ENCODE measurements around the gene SLC35E2B.

The SLC35E2B gene

DNA sequence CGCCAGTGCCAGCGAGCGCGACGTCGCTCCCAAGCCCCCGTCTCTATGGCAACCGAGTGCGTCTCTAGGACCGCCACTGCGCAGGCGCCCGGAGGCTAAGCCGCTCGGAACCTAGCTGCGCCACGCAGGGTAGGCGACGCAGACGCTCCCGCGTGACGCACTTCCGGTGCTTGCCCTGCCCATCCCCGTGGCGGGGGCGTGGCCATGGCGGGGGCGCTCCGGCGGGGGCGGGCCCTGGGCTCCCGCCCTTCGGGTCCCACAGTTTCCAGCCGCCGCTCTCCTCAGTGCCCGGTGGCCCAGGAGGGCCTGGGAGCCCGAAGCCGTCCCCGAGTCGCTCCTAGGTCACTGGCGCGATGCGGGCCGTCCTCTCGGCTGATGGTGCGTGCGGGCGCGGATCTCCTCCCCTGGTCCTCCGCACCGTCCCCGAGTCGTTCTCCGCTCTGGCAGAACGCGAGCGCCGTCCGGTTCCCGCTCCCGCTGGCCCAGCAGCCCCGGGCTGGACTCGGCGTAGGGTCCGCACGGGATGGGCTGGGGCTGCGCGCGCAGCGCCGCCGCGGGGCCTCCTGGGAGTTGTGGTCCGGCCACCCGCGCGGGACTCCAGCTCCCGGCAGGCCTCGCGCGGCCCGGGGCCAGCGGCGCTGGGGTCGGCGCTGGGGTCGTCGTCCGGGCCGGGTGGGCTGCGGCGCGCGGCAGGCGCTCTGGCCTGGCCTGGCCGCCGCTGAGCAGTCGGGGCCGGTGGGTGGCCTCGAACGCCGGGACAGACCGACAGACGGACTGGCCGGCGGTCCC is 77.1 kb downstream of the SLC35E2B start, which contains the start of gene MIB2:
Gene MIB2 (plus strand): TSS at position 245 of the 789 bp plus-strand sequence. CDS start 7,953 bp downstream, outside the sequence.
- Histone ChIP-seq H3K27ac (ENCODE audit: low read depth, low read length) (peak within 1 kb of the TSS; percentile 100), H3K36me3 (ENCODE audit: insufficient read depth, low read length) (no peaks in the 10 kb centered on the region), H3K4me3 (ENCODE audit: low read depth, low read length) (peak within 1 kb of the TSS; percentile 95), H3K27me3 (ENCODE audit: insufficient read depth, low read length) (no peaks in the 10 kb centered on the region), H3K4me1 (ENCODE audit: control insufficient read depth, insufficient read depth, low read length, unreplicated experiment) (peaks cover 11% of the 10 kb centered on the region), H3K79me2 (ENCODE audit: control insufficient read depth, insufficient read depth, low read length, unreplicated experiment) (peaks cover 16% of the 10 kb centered on the region), H2AFZ (ENCODE audit: low read length, unreplicated experiment) (peak within 1 kb of the TSS; percentile 95)

DNA sequence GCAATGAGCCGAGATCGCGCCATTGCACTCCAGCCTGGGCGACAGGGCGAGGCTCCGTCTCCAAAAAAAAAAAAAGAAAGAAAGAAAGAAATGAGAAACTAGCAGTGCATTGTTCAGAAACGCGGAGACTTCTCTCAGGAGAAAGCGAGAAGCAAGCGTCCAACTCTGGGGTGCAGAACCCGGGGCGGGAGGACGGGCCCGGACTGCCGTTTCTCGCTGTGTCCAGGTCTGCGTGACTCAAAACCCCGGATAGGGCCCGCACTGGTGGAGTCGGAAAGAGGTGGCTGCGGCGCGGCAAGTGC is 77.7 kb downstream of the SLC35E2B start:
- Histone ChIP-seq H2AFZ (ENCODE audit: low read length, unreplicated experiment) (peak overlapping the region; percentile 17), H3K4me1 (ENCODE audit: control insufficient read depth, insufficient read depth, low read length, unreplicated experiment) (peaks cover 11% of the 10 kb centered on the region), H3K4me3 (ENCODE audit: low read depth, low read length) (peak overlapping the region; percentile 95), H3K27ac (ENCODE audit: low read depth, low read length) (peak overlapping the region; percentile 100), H3K79me2 (ENCODE audit: control insufficient read depth, insufficient read depth, low read length, unreplicated experiment) (peaks cover 16% of the 10 kb centered on the region), H3K27me3 (ENCODE audit: insufficient read depth, low read length) (no peaks in the 10 kb centered on the region), H3K36me3 (ENCODE audit: insufficient read depth, low read length) (no peaks in the 10 kb centered on the region)

DNA sequence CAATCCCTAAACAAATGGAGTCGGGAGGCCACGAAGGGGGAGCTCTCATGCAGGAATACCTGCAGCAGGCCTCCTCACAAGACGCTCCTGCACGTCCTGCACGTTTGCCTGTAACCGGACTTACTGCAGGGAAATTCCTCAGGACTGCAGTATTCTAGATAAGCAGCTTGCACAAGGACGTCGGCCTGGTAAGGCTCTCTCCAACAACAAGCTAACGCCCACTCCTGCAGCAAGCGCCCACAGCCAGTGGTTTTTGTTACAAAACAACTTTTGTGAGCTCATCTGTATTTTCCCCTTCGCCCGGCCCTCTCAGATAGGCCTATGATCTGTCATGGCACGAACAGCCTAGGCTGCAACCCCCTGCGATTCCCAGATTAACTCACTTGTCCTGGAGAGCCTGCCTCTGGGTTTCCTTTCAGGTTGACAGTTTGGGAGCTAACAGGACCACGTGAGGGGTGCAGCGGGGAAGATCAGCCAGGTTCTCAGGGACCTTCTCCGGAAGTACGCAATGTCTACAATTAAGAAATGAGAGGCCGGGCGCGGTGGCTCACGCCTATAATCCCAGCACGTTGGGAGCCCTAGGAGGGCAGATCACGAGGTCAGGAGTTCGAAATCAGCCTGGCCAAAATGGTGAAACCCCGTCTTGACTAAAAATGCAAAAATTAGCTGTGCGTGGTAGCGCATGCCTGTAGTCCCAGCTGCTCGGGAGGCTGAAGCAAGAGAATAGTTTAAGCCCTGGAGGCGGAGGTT is 78.2 kb downstream of the SLC35E2B start:
- H3K4me3 ChIP-seq (ENCODE audit: low read depth, low read length) = peak overlapping the region; percentile 95
- peaks cover 16% of the 10 kb centered on the region for H3K79me2 ChIP-seq (ENCODE audit: control insufficient read depth, insufficient read depth, low read length, unreplicated experiment)
- peak overlapping the region; percentile 17 for H2AFZ ChIP-seq (ENCODE audit: low read length, unreplicated experiment)
- H3K27ac ChIP-seq (ENCODE audit: low read depth, low read length) = peak overlapping the region; percentile 100
- H3K4me1 ChIP-seq (ENCODE audit: control insufficient read depth, insufficient read depth, low read length, unreplicated experiment) = peaks cover 11% of the 10 kb centered on the region
- H3K36me3 ChIP-seq (ENCODE audit: insufficient read depth, low read length) = no peaks in the 10 kb centered on the region
- no peaks in the 10 kb centered on the region for H3K27me3 ChIP-seq (ENCODE audit: insufficient read depth, low read length)

DNA sequence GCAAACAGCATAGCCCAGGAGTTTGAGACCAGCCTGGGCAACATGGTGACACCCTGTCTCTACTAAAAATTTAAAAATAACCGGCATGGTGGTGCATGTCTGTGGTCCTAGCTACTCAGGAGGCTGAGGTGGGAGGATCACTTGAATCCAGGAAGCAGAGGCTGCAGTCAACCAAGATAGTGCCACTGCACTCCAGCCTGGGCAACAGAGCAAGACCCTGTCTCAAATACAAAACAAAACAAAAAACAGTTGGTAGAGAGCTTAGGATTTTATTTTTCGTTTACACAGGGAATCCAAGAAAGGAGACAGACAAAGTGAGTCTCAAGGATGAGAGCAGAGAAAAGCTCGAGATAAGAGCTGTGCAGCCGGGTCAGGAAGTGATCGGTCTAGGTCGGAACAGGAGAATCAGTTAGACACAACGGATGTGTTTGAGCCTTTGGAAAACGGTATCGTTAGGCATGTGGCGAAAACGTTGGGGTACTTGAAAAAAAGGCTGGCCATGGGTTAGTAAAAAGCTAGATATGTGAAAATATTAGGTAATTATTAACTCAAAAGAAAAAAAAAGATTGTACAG is 79.0 kb downstream of the SLC35E2B start:
- H3K4me3 ChIP-seq (ENCODE audit: low read depth, low read length) = peak overlapping the region; percentile 95
- H3K4me1 ChIP-seq (ENCODE audit: control insufficient read depth, insufficient read depth, low read length, unreplicated experiment) = peaks cover 11% of the 10 kb centered on the region
- peak overlapping the region; percentile 100; the same call in 1 of the 2 replicates for H3K27ac ChIP-seq (ENCODE audit: low read depth, low read length)
- no peaks in the 10 kb centered on the region for H3K27me3 ChIP-seq (ENCODE audit: insufficient read depth, low read length)
- no peaks in the 10 kb centered on the region for H3K36me3 ChIP-seq (ENCODE audit: insufficient read depth, low read length)
- H2AFZ ChIP-seq (ENCODE audit: low read length, unreplicated experiment) = no peak overlapping the region
- H3K79me2 ChIP-seq (ENCODE audit: control insufficient read depth, insufficient read depth, low read length, unreplicated experiment) = peaks cover 16% of the 10 kb centered on the region

DNA sequence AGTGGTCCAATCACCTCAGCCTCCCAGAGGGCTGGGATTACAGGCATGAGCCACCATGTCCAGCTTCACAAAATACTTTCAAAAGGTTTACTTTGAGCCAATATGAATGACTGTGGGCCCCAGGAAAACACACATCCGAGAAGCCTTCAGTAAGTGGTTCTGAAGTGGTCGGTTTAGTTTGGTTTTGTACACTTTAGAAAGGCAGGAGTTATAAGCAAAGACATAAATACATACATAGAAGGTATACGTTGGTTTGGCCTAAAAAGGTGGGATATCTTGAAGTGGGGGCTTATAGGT is 80.5 kb downstream of the SLC35E2B start:
- H3K27me3 ChIP-seq (ENCODE audit: insufficient read depth, low read length) = no peaks in the 10 kb centered on the region
- H3K36me3 ChIP-seq (ENCODE audit: insufficient read depth, low read length) = no peaks in the 10 kb centered on the region
- H3K4me3 ChIP-seq (ENCODE audit: low read depth, low read length) = no peak overlapping the region
- no peak overlapping the region for H2AFZ ChIP-seq (ENCODE audit: low read length, unreplicated experiment)
- H3K4me1 ChIP-seq (ENCODE audit: control insufficient read depth, insufficient read depth, low read length, unreplicated experiment) = peaks cover 8% of the 10 kb centered on the region
- H3K27ac ChIP-seq (ENCODE audit: low read depth, low read length) = no peak overlapping the region
- peaks cover 16% of the 10 kb centered on the region for H3K79me2 ChIP-seq (ENCODE audit: control insufficient read depth, insufficient read depth, low read length, unreplicated experiment)

DNA sequence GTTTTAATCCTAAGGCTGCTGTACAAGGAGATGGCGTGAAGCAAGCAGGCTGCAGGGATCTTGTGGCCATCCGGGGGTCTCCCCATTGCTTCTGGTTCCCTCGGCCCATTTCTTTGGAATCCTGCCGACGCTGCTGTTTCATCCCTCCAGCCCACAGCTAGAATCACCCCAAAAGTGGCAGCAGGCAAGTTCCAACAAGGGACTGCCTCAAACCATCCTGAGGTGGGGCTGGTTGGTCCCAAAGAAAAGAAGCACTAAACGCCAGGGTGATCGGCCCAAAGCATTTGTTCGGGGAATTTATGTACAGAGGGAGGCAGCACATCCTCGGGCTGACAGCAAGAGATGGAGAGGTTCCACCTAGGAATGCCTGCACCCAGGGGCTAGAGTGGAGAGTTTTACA is 81.8 kb downstream of the SLC35E2B start:
- H3K27ac ChIP-seq (ENCODE audit: low read depth, low read length) = no peak overlapping the region
- H3K36me3 ChIP-seq (ENCODE audit: insufficient read depth, low read length) = no peaks in the 10 kb centered on the region
- H3K4me1 ChIP-seq (ENCODE audit: control insufficient read depth, insufficient read depth, low read length, unreplicated experiment) = peaks cover 5% of the 10 kb centered on the region
- no peak overlapping the region for H3K4me3 ChIP-seq (ENCODE audit: low read depth, low read length)
- H3K79me2 ChIP-seq (ENCODE audit: control insufficient read depth, insufficient read depth, low read length, unreplicated experiment) = peaks cover 10% of the 10 kb centered on the region
- H3K27me3 ChIP-seq (ENCODE audit: insufficient read depth, low read length) = no peaks in the 10 kb centered on the region
- no peak overlapping the region for H2AFZ ChIP-seq (ENCODE audit: low read length, unreplicated experiment)

DNA sequence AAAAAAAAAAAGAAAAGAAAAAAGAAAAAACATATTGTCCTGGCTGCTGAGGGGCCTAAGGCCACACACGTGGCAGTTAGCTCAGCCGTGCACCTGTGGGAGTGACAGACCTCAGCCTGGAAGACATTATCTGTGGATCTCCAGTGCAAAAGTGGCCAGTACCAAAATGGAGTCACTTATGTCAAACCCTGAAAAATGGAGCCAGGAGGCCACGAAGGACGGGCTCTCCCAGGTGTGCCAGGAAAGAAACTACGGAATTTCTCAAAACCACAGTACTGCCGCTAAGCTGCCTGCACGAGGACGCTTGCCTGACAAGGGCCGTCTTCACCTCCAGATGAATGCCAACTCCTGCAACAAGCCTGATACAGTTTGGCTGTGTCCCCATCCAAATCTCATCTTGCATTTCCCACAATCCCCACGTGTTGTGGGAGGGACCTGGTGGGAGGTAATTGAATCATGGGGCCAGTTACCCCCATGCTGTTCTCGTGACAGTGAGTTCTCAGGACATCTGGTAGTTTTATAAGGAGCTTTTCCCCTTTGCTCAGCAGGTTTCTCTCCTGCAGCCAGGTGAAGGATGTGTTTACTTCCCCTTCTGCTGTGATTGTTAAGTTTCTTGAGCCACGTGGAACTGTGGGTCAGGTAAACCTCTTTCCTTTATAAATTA is 82.6 kb downstream of the SLC35E2B start:
- peaks cover 5% of the 10 kb centered on the region for H3K4me1 ChIP-seq (ENCODE audit: control insufficient read depth, insufficient read depth, low read length, unreplicated experiment)
- H2AFZ ChIP-seq (ENCODE audit: low read length, unreplicated experiment) = no peak overlapping the region
- no peak overlapping the region for H3K27ac ChIP-seq (ENCODE audit: low read depth, low read length)
- peaks cover 10% of the 10 kb centered on the region for H3K79me2 ChIP-seq (ENCODE audit: control insufficient read depth, insufficient read depth, low read length, unreplicated experiment)
- H3K27me3 ChIP-seq (ENCODE audit: insufficient read depth, low read length) = no peaks in the 10 kb centered on the region
- H3K36me3 ChIP-seq (ENCODE audit: insufficient read depth, low read length) = no peaks in the 10 kb centered on the region
- no peak overlapping the region for H3K4me3 ChIP-seq (ENCODE audit: low read depth, low read length)

Measured in ACC112 (cell line).